PC-3 (cell line): ENCODE measurements around the gene KATNAL1. TPM values are rescaled to one million over a fixed set of nuclear protein-coding genes. Genes with fewer than 3 reads are reported as not detected.
"Not testable (repeated sequence)": the region's sequence is repeated elsewhere in the genome, so short reads cannot be mapped to it uniquely, and the experiment has no call there.

Experiments used
- ATAC-seq: fragments of 200-7000 bp; cut with Tn5 transposase; 2 replicates; pipeline ENCODE4 v1.9.1; 2020; ENCODE audit warnings: mild to moderate bottlenecking, moderate library complexity
- BruUV-seq: library from RNA; stranded (reverse); fragments of 400-500 nt; replicated peaks from 2 replicates; lab custom pipeline; 2021; lab: Mats Ljungman, UMichigan
- CTCF ChIA-PET: fragments of 300-600 bp; sonication (Branson Sonifier 250); formaldehyde crosslinking; loops from one replicate; lab custom pipeline; 2022; ENCODE audit warnings: antibody characterized with exemption; lab: Charles Lee
- POLR2A ChIA-PET: fragments of 300-600 bp; sonication (Branson Sonifier 250); formaldehyde crosslinking; loops from one replicate; lab custom pipeline; 2022; ENCODE audit warnings: antibody characterized with exemption; ENCODE audit not compliant: unreplicated experiment; lab: Charles Lee
- DNase-seq: peaks from one replicate; pipeline ENCODE4 v3.0.0-alpha.2; 2015
- H2AFZ ChIP-seq: fragments of 300-600 bp; sonication (generic); 2 replicates; pipeline ENCODE4 v1.6.0; 2016; ENCODE audit warnings: antibody characterized with exemption, low read length
- H3F3A ChIP-seq: fragments of 300-600 bp; sonication (generic); one replicate; pipeline ENCODE4 v1.6.0; 2017; ENCODE audit warnings: antibody characterized with exemption, low read length, control low read depth, mild to moderate bottlenecking; ENCODE audit not compliant: unreplicated experiment
- H3K27ac ChIP-seq: fragments of 300-600 bp; sonication (generic); 2 replicates; pipeline ENCODE4 v1.5.1; 2016; ENCODE audit warnings: mild to moderate bottlenecking, low read length
- H3K27me3 ChIP-seq: fragments of 300-600 bp; sonication (generic); 2 replicates; pipeline ENCODE4 v1.6.1; 2016; ENCODE audit warnings: low read length, mixed read lengths
- H3K36me3 ChIP-seq: fragments of 300-600 bp; sonication (generic); 2 replicates; pipeline ENCODE4 v1.6.1; 2016; ENCODE audit warnings: low read depth, mixed run types, low read length, mixed read lengths
- H3K4me1 ChIP-seq: fragments of 300-600 bp; sonication (generic); 2 replicates; pipeline ENCODE4 v1.5.1; 2016; ENCODE audit warnings: low read length; ENCODE audit not compliant: insufficient read depth
- H3K4me2 ChIP-seq: fragments of 300-600 bp; sonication (generic); 2 replicates; pipeline ENCODE4 v1.6.0; 2016; ENCODE audit warnings: low read length
- H3K4me3 ChIP-seq: fragments of 300-600 bp; sonication (generic); 2 replicates; pipeline ENCODE4 v1.5.1; 2016; ENCODE audit warnings: mild to moderate bottlenecking, low read length, mixed read lengths
- H3K79me2 ChIP-seq: fragments of 300-600 bp; sonication (generic); 2 replicates; pipeline ENCODE4 v1.6.1; 2017; ENCODE audit warnings: low read length, mixed read lengths
- H3K9ac ChIP-seq: fragments of 300-600 bp; sonication (generic); 2 replicates; pipeline ENCODE4 v1.6.0; 2016; ENCODE audit warnings: mild to moderate bottlenecking, low read length
- H3K9me2 ChIP-seq: fragments of 300-600 bp; sonication (generic); replicated peaks from 2 replicates; pipeline ENCODE4 v1.6.1; 2016; ENCODE audit warnings: mixed run types, low read length, mixed read lengths
- H3K9me3 ChIP-seq: fragments of 300-600 bp; sonication (generic); 2 replicates; pipeline ENCODE4 v1.6.1; 2016; ENCODE audit warnings: low read length, mixed read lengths
- H4K20me1 ChIP-seq: fragments of 300-600 bp; sonication (generic); 2 replicates; pipeline ENCODE4 v1.6.1; 2016; ENCODE audit warnings: low read length, mixed read lengths
- EZH2 ChIP-seq: fragments of 300-600 bp; sonication (generic); IDR thresholded peaks from one replicate; pipeline ENCODE4 v1.6.1; 2017; ENCODE audit warnings: antibody characterized with exemption, mild to moderate bottlenecking, low read length; ENCODE audit not compliant: unreplicated experiment
- EZH2phosphoT487 ChIP-seq: fragments of 300-600 bp; sonication (generic); IDR thresholded peaks from 2 replicates; pipeline ENCODE4 v1.6.1; 2018; ENCODE audit warnings: mild to moderate bottlenecking, antibody characterized with exemption, low read length, borderline replicate concordance
- intact Hi-C: fragments of 100-400 bp; cut with micrococcal nuclease; formaldehyde crosslinking; loops from 2 replicates; pipeline ENCODE4 v1.9.0; 2023
- total RNA-seq: library from RNA; depleted of rRNA; stranded (reverse); fragments of >200 nt; gene quantifications from 2 replicates; pipeline ENCODE4 v1.2.3, GENCODE V29; 2014
- TF ChIP-seq, protein P1 (sequence below): fragments of 300-600 bp; sonication (generic); conservative IDR thresholded peaks from 2 replicates; pipeline ENCODE4 v1.5.1; 2017; ENCODE audit warnings: antibody characterized with exemption, low read depth, mild to moderate bottlenecking, low read length

KATNAL1 gene
- total RNA-seq, 1 experiment from 2014 or later = 4.3 TPM

DNA sequence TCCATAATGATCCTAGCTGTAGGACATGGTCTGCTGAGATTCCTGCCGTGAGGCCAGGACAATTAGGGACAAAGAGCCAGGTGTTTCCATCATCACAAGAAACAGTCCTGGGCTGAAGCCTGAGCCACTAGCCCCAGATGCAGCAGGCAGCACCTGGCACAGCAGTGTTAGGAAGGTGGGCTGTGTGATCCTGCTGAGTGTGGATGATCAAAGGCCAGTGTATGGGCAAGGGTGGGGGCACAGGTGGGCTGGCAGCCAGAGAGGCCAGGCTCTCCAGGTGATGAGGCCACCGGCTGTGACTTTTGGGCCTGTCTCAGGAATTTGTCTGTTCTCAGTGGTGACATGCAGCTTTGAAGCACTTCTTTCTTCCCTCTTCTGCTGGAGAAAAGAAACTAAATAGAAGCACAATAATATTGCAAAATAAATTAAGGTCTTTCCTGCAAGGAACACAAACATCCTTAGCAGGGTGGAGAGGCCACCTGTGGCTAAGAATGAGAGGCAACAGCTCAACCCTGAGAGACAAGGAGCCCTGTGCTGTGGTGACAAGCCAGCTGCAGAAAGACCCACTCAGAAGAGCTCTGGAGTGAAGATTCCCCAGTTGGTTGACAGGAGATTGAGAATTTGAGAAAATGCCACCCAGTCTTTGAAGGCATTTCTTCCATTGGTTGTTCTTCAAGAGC is 127.6 kb downstream of the KATNAL1 start:
- ChIA-PET CTCF (no interaction called here), POLR2A (no interaction called here)
- Histone ChIP-seq H4K20me1 (no peaks in the 10 kb centered on the region), H3K9me2 (no peaks in the 10 kb centered on the region), H3K27ac (no peak overlapping the region), H2AFZ (no peak overlapping the region), H3F3A (no peaks in the 10 kb centered on the region), H3K4me2 (no peak overlapping the region), H3K4me1 (no peaks in the 10 kb centered on the region), H3K27me3 (no peaks in the 10 kb centered on the region), H3K79me2 (no peaks in the 10 kb centered on the region), H3K9ac (no peak overlapping the region), H3K36me3 (no peaks in the 10 kb centered on the region), H3K4me3 (no peak overlapping the region), H3K9me3 (no peaks in the 10 kb centered on the region)
- DNase-seq (no peak), ATAC-seq (no peak)
- intact Hi-C loops = no loop called here
- TF ChIP-seq EZH2phosphoT487 = no peak
- TF ChIP-seq EZH2 = no peak
- TF ChIP-seq, protein P1, sequence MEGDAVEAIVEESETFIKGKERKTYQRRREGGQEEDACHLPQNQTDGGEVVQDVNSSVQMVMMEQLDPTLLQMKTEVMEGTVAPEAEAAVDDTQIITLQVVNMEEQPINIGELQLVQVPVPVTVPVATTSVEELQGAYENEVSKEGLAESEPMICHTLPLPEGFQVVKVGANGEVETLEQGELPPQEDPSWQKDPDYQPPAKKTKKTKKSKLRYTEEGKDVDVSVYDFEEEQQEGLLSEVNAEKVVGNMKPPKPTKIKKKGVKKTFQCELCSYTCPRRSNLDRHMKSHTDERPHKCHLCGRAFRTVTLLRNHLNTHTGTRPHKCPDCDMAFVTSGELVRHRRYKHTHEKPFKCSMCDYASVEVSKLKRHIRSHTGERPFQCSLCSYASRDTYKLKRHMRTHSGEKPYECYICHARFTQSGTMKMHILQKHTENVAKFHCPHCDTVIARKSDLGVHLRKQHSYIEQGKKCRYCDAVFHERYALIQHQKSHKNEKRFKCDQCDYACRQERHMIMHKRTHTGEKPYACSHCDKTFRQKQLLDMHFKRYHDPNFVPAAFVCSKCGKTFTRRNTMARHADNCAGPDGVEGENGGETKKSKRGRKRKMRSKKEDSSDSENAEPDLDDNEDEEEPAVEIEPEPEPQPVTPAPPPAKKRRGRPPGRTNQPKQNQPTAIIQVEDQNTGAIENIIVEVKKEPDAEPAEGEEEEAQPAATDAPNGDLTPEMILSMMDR = no peak
- BruUV-seq = no TSS peak

DNA sequence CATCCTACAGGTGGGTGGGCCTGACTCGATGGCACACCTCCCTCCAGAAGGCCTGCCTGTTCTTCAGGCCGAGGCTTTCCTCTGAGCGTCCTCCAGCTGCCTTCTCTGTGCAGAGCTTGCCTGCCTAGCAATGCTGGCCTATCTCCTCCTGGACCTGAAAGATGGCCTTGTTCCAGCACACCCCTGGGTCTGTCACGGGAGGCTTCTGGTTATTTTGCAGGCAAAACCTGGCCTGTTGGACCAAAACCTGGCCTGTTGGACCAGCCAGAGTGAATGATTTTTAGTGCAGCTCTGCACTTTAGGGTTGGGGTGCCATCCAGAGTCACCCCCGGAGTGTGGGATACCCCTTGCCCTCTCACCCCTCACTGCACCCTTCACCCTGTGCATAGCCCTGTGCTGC is 128.4 kb downstream of the KATNAL1 start:
- CTCF ChIA-PET = no interaction called here
- BruUV-seq = no TSS peak
- Histone ChIP-seq H3K27ac (no peak overlapping the region), H3K36me3 (no peaks in the 10 kb centered on the region), H4K20me1 (no peaks in the 10 kb centered on the region), H3K9ac (no peak overlapping the region), H3K27me3 (no peaks in the 10 kb centered on the region), H3K9me2 (no peaks in the 10 kb centered on the region), H3K4me1 (no peaks in the 10 kb centered on the region), H3K79me2 (no peaks in the 10 kb centered on the region), H3K4me3 (no peak overlapping the region), H3K4me2 (no peak overlapping the region), H3F3A (no peaks in the 10 kb centered on the region), H3K9me3 (no peaks in the 10 kb centered on the region), H2AFZ (no peak overlapping the region)
- intact Hi-C loops = no loop called here
- TF ChIP-seq EZH2phosphoT487 (no peak), EZH2 (no peak)
- TF ChIP-seq, protein P1 = no peak
- DNase-seq (no peak), ATAC-seq (no peak)
- POLR2A ChIA-PET = no interaction called here

- Histone ChIP-seq H3K4me3 (no peak overlapping the region), H3K4me1 (no peaks in the 10 kb centered on the region), H3K9me2 (no peaks in the 10 kb centered on the region), H3F3A (no peaks in the 10 kb centered on the region), H3K9ac (no peak overlapping the region), H2AFZ (no peak overlapping the region), H3K27ac (no peak overlapping the region), H3K9me3 (no peaks in the 10 kb centered on the region), H3K27me3 (no peaks in the 10 kb centered on the region), H3K36me3 (no peaks in the 10 kb centered on the region), H4K20me1 (no peaks in the 10 kb centered on the region), H3K4me2 (no peak overlapping the region), H3K79me2 (no peaks in the 10 kb centered on the region)
- ATAC-seq (no peak), DNase-seq (no peak)
- no TSS peak for BruUV-seq
- TF ChIP-seq EZH2phosphoT487 = no peak
- TF ChIP-seq, protein P1 = no peak
- no peak for TF ChIP-seq EZH2
- POLR2A ChIA-PET = no interaction called here
- CTCF ChIA-PET = no interaction called here
- intact Hi-C loops = no loop called here
Measured at GRCh38 chr13:30175166-30175565, 132.2 kb downstream of the KATNAL1 start.

DNA sequence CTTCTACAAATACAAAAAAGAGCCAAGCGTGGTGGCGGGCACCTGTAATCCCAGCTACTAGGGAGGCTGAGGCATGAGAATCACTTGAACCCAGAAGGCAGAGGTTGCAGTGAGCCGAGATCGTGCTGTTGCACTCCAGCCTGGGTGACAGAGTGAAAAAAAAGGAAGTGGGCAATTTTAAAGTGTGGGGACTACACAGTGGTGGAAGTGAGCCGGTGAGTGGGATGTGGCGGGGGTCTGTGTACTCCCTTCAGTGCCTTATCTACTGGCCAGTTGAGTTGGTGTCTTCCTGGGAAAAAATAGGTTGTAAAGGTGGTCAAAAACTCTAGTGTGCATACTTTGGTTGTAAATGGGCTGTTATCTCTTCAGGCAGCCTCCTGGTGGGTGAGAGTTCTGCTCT is 133.1 kb downstream of the KATNAL1 start:
- H3K9me3 ChIP-seq, H3K27me3 ChIP-seq, H3K9ac ChIP-seq, H4K20me1 ChIP-seq, intact Hi-C loops, DNase-seq, H3F3A ChIP-seq, H3K4me3 ChIP-seq, H3K27ac ChIP-seq, BruUV-seq, H2AFZ ChIP-seq, H3K36me3 ChIP-seq, H3K4me2 ChIP-seq, POLR2A ChIA-PET, H3K79me2 ChIP-seq, H3K9me2 ChIP-seq, H3K4me1 ChIP-seq, CTCF ChIA-PET, ATAC-seq: not testable (repeated sequence)
